SH-SY5Y (cell line): Measurements from ENCODE around the gene EMP2.

Experiments used
- GATA2 ChIP-seq: IDR thresholded peaks from 2 replicates; pipeline ENCODE4 v1.6.1; 2011; ENCODE audit warnings: mild to moderate bottlenecking, low read depth, low read length
- GATA3 ChIP-seq: IDR thresholded peaks from 2 replicates; pipeline ENCODE4 v1.6.1; 2011; ENCODE audit warnings: low read depth, mild to moderate bottlenecking, low read length, moderate library complexity

EMP2 gene

DNA sequence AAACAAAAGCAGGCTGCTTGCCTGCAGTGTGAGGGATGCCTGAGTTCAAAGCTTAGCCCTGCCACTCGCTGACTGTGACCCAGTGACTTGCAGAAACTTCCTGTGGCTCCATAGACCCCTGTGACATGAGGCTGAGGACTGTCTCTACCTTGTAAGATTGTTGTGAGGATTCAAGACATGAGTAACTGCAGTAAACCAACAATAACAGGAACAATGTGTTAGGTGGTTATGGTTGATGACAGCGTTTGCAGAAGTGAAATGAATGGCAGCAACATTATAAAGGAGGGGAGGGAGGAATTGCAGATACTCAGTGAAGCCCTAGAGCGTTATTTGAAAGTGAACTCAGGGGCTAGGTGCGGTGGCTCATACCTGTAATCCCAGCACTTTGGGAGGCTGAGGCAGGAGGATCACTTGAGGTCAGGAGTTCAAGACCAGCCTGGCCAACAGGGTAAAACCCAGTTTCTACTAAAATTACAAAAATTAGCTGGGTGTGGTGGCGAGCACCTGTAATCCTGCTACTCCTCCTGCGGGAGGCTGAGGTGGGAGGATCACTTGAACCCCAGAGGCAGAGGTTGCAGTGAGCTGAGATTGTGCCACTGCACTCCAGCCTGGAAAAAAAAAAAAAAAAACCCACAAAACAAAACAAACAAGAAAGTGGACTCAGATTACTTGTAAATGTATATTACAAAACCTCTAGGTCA is 33.5 kb upstream of the EMP2 start:
- TF ChIP-seq GATA3 (no peak), GATA2 (no peak)

- no peak for TF ChIP-seq GATA2
- TF ChIP-seq GATA3, result no peak
These were observed 32.3 kb upstream of the EMP2 start for GRCh38 chr16:10612649-10613179.

- TF ChIP-seq GATA3 (no peak), GATA2 (no peak)
These were observed 31.5 kb upstream of the EMP2 start for GRCh38 chr16:10611825-10612342.

- no peak for TF ChIP-seq GATA2
- no peak for TF ChIP-seq GATA3
These were observed 30.2 kb upstream of the EMP2 start for GRCh38 chr16:10610499-10611184.

DNA sequence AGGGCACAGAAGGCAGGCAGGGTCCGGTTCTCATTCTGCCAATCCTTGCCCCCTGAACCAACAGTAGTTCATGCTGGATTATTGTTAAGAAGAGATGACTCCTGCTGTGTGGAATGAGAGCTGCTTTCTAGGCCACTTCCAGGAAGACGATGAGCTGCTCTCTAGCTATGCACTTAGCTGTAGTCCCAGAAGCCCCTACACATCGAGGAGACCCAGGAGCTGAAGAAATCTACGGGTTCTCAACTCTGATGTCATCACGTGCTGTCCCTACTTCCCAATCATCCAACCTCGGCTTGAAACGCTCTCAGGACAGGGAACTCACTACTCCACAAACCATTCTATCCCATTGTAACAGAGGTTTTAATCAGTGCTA is 29.0 kb upstream of the EMP2 start:
- TF ChIP-seq GATA2 (no peak), GATA3 (no peak)

DNA sequence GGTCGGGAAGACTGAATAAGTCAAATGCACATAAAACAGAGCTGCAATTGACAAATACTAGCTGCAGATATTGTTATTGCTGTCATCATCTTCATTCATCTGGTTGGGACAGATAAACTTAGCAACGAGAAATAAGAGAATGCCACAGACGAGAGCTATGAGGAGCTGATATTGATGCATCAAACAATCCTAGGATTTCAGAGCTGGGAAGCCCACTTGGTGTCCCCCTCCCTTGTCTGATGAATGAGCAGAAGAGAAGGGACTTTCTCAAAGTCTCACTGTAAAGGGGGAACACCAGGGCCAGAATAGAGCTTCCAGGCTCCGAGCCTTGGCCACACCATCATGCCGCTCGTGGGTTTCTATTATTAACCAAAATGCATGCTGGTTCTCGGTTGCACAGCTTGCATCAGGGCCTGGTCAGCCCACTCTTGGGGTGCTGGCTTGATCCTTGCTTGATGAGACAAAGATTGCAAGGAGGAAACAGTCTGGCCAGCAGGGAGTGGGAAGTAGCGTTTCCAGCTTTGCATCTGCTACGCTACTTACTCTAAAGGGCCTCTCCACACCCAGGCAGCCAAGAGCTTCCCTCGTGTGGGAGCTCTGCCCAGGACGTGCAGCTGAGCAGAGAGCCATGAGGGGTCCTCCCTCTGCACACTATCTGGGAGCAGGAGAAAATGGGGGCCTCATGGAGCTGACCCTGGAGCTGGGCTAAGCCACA is 28.4 kb upstream of the EMP2 start:
- TF ChIP-seq GATA3 (no peak), GATA2 (no peak)

DNA sequence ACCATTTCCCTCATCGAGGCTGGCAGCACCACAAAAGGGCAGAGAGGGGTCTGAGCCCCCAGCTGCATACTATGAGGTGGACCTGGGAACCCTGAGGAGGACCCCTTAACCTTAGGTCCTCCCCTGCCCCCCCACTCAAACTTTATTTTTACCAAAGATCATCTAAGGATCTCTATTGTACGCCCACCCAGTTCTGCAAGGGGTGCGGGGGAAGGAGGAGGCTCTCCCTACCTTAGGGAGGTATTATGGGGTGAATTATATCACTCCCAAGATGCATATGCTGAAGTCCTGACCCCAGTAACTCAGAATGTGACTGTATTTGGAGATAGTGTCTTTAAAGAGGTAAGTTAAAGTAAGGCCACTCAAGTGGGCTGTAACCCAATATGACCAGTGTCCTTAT is 26.8 kb upstream of the EMP2 start:
- TF ChIP-seq GATA2 (no peak), GATA3 (no peak)

- TF ChIP-seq GATA3, result no peak
- no peak for TF ChIP-seq GATA2
These were observed 26.2 kb upstream of the EMP2 start for GRCh38 chr16:10606607-10607006.

DNA sequence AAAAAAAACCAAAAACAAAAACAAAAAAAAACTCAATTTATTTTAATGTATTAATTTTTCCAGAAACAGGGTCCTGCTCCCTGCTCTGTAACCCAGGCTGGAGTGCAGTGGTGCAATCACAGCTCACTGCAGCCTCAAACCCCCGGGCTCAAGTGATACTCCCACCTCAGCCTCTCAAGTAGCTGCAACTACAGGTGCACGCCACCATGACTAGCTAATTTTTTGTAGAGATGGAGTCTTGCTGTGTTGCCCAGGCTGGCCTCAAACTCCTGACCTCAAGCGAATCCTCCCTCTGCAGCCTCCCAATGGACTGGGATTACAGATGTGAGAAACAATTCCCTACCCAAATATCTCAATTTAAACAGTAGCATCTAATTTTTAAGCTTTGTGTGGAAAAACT is 25.2 kb upstream of the EMP2 start:
- TF ChIP-seq GATA3, result no peak
- TF ChIP-seq GATA2, result no peak

DNA sequence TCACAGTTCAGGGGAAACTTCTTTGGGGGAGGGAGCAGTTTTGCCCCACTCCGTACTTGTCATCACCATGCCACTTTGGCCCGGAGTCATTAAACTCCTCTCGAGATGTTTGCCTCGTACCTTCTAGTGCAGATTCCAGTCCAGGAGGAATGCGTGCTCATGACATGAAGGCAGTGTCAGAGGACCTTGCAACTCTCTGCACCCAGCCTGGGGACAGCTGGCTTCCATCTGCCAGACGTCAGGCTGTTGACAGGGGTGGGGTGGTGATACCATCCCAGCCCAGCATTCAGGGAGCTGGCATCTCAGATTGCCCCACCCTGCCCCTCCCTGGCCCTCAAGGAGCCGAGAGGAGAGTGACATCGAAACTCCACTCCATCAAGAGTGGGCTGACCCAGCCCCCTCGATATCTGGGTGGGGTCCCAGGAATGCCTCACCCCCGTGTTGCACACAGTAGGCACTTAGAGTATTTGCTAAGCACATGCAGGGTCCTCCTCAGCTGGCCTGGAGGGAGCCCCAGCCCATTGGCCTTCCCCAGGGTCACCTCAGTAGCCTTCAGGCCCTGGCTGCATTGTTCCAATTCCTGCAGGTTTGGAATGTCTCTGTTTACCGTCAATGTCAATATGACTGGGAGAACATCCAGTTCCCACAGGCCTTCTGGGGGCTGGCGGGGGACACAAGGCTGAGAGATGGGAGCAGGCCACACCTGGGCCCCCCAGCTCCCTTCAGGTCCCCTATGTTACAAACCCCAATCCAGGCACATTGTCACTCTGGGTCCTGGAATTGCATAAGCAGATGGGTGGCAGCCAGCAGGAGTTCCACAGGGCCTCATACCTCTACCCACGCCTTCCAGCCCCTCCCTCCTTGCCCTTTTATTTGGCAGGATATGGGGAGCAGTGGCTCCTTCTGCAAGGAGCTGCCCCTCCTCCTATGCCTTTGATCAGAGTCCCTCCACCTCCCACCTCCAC is 21.3 kb upstream of the EMP2 start:
- TF ChIP-seq GATA3 (no peak), GATA2 (no peak)

DNA sequence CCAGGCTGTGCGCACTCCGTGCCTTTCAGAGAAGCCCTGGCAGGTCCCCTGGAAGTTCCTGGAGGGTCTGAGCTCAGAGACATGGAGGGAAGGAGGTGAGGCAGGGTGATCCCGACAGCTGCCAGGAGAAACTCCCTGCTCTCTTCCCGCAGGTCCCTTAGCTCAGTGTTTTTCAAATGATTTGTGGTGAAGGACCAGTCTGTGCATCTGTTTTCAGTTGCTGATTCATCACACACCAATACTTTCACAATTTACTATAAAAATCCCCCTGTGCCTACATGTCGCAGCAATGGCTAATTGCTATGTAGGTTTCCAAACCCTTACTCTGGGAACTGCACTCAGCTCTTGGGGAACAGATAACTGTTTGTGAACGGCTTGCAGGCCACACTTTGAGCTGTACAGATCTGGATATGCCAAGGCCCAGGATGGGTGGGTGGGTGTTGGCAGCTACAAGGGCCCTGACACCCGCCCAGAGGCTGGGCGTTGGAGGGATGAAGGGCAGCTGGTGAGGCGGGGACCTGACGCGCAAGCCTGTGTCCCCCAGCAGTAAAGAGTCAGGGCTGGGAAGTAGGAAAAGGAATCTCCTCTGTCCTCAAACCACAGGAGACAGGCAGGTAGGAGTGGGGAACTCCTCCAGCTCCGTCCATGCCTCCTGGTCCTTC is 20.5 kb upstream of the EMP2 start:
- TF ChIP-seq GATA2 (no peak), GATA3 (no peak)

- no peak for TF ChIP-seq GATA3
- no peak for TF ChIP-seq GATA2
These were observed 19.2 kb upstream of the EMP2 start for GRCh38 chr16:10599626-10600025.

DNA sequence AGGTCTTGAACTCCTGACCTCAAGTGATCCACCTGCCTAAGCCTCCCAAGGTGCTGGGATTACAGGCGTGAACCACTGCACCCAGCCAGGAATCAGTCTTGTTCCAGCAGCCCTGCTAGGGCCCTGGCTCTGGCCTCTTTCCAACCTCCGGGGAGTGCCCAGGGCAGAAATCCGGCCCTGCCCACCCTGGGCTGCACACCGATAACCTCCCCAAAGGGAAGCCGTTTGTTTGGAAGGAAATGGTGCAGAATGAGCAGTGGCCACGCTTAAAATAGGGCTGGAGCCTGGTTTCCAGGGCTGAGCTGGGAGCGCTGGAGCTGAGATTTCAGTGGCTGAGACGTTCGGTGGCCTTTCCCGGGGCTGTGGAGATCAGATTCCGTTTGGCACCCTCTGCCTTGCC is 17.8 kb upstream of the EMP2 start:
- TF ChIP-seq GATA3 (no peak), GATA2 (no peak)

DNA sequence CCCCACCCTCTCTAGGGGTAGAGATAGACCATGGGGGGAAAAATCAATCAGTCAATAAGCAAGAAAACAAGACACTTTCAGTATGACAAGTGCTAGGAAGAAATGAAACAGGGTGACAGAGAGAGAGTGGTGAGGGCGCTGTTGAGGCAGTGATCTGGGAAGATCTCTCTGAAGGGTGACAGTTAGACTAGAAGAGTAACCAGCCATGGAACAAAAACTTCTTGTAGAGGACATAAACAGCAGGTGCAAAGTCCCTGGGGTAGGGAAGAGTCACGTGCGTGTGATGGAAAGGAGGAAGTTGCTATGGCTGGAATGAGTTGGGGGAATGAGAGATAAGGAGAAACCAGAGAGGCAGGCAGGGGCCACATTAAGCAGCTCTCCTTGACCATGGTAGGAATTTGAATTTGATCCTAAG is 16.8 kb upstream of the EMP2 start:
- no peak for TF ChIP-seq GATA3
- TF ChIP-seq GATA2, result no peak
